Measurements from ENCODE around the gene MARCHF3. TPM values are rescaled to one million over a fixed set of nuclear protein-coding genes. Genes with fewer than 3 reads are reported as not detected.

Gene MARCHF3
- total RNA-seq = 0.36 and 3.4 TPM in 2 replicates

GRCh38 chr5:127030259-127031146, at the start of gene MARCHF3:
Gene MARCHF3, minus strand, starts transcription at chr5:127030558. Its CDS starts 112,387 bp downstream, at chr5:126918171.

DNA sequence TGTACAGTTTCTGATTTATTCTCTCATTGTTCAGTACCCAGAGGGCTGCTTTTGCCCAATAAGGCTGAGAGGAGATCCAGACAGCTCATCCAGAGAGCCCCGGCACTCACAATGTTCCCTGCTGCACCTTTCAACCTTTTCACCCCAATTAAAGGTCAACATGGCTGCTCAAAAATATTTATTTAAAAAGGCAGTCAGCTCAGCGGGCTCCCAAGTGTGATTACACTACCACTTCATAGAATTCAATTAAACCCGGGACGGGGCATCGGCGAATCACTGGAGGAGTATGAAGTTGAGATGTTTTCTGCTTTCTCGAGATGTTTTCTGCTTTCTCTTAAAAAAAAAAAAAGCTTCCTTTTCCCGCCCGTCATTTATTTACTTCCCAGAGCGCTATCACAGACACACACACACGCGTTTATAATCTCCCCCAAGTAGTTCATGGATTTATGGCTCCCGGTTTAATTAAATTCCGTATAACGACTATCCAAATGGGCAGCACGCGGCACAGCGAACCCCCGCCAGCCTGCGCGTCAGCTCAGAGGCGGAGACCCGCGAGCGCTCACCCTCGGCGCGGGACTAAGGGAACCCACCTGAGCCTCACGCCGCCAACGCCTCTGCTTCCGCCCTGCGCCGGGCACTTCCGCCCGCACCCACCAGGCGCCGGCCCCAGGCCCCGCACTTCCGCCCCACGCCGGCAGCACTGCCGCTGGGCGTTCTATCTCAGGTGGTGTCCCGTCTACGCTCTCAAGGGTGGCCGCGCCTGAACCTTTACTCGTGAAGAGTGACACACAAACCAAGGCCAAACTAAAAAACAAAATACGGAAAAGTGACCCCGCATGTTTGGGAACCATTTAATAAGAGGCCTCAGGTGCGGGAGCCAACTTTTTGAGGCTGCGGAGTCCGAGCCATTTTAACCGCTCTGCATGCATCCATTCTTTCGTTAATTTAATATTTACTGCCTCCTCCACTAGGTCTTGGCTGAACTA, 42.8 kb upstream of the MARCHF3 start, which contains the start of gene C5orf63:
C5orf63 (minus strand) TSS at position 642 of the 986 bp plus-strand sequence. CDS start 14,507 bp downstream, outside the sequence.

Other genes with a start within 250 kb of the MARCHF3 start
- gene C5orf63, start 42.9 kb upstream of the MARCHF3 start, total RNA-seq = 2.4 and 4.0 TPM in 2 replicates

Data from nasal cavity respiratory epithelium epithelial cell of viscerocranial mucosa (primary cell).